ENCODE measurements around the gene ARMH3. TPM values are rescaled to one million over a fixed set of nuclear protein-coding genes. Genes with fewer than 3 reads are reported as not detected.

The ARMH3 gene
- total and polyA plus RNA-seq, 10 of the 15 experiments (the other 5 are each of a cell fraction or from before 2014, with no cell fraction given) = 13.0 to 33.0 (median 16.4) TPM

DNA sequence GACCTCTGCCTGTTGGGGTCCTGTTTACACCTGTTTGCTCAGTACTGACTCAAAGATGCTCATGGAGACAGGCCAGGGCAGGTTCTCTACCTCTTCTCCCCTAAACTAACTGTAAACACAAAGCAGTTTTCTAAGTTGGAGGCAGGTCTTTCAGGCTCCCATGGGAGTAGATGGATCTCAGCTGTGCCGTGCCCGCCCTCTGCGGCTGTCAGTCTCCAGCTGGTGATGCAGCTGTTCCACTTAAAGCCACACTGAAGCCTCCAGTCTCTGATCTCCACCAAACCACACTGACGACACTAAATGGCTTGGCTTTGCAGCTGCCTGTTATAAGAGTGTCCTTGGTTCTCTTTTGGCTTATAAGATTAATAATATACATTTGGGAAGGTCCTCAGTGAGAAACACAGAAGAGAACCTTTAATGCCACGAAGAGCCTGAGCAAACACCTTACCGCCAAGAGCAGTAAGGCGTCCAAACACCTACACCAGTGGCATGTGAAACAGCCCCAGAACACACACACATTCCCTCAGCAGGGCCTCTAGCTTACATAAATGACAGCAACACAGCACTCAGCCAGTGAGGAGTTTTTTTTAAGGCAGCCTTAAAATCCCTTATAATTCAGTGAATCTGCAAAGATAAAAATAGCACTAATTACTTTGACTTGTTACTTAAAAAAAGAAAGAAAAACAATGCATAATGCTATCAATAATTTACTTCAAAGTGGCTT, 152.0 kb downstream of the ARMH3 start (continued):
- TF ChIP-seq, protein P1, sequence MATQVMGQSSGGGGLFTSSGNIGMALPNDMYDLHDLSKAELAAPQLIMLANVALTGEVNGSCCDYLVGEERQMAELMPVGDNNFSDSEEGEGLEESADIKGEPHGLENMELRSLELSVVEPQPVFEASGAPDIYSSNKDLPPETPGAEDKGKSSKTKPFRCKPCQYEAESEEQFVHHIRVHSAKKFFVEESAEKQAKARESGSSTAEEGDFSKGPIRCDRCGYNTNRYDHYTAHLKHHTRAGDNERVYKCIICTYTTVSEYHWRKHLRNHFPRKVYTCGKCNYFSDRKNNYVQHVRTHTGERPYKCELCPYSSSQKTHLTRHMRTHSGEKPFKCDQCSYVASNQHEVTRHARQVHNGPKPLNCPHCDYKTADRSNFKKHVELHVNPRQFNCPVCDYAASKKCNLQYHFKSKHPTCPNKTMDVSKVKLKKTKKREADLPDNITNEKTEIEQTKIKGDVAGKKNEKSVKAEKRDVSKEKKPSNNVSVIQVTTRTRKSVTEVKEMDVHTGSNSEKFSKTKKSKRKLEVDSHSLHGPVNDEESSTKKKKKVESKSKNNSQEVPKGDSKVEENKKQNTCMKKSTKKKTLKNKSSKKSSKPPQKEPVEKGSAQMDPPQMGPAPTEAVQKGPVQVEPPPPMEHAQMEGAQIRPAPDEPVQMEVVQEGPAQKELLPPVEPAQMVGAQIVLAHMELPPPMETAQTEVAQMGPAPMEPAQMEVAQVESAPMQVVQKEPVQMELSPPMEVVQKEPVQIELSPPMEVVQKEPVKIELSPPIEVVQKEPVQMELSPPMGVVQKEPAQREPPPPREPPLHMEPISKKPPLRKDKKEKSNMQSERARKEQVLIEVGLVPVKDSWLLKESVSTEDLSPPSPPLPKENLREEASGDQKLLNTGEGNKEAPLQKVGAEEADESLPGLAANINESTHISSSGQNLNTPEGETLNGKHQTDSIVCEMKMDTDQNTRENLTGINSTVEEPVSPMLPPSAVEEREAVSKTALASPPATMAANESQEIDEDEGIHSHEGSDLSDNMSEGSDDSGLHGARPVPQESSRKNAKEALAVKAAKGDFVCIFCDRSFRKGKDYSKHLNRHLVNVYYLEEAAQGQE (IDR thresholded peaks at IDR 0.05; ENCODE audit: low read depth, low read length) = no peak
- TF ChIP-seq CHD2 (IDR thresholded peaks at IDR 0.05; ENCODE audit: borderline replicate concordance, low read depth, low read length) = no peak
- TF ChIP-seq, protein P2, sequence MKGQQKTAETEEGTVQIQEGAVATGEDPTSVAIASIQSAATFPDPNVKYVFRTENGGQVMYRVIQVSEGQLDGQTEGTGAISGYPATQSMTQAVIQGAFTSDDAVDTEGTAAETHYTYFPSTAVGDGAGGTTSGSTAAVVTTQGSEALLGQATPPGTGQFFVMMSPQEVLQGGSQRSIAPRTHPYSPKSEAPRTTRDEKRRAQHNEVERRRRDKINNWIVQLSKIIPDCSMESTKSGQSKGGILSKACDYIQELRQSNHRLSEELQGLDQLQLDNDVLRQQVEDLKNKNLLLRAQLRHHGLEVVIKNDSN (IDR thresholded peaks at IDR 0.05; ENCODE audit: borderline replicate concordance, extremely low read length, insufficient read depth, low read depth, low read length) = no peak
- TF ChIP-seq CHD4 (IDR thresholded peaks at IDR 0.05) = no peak
- TF ChIP-seq, protein P3, sequence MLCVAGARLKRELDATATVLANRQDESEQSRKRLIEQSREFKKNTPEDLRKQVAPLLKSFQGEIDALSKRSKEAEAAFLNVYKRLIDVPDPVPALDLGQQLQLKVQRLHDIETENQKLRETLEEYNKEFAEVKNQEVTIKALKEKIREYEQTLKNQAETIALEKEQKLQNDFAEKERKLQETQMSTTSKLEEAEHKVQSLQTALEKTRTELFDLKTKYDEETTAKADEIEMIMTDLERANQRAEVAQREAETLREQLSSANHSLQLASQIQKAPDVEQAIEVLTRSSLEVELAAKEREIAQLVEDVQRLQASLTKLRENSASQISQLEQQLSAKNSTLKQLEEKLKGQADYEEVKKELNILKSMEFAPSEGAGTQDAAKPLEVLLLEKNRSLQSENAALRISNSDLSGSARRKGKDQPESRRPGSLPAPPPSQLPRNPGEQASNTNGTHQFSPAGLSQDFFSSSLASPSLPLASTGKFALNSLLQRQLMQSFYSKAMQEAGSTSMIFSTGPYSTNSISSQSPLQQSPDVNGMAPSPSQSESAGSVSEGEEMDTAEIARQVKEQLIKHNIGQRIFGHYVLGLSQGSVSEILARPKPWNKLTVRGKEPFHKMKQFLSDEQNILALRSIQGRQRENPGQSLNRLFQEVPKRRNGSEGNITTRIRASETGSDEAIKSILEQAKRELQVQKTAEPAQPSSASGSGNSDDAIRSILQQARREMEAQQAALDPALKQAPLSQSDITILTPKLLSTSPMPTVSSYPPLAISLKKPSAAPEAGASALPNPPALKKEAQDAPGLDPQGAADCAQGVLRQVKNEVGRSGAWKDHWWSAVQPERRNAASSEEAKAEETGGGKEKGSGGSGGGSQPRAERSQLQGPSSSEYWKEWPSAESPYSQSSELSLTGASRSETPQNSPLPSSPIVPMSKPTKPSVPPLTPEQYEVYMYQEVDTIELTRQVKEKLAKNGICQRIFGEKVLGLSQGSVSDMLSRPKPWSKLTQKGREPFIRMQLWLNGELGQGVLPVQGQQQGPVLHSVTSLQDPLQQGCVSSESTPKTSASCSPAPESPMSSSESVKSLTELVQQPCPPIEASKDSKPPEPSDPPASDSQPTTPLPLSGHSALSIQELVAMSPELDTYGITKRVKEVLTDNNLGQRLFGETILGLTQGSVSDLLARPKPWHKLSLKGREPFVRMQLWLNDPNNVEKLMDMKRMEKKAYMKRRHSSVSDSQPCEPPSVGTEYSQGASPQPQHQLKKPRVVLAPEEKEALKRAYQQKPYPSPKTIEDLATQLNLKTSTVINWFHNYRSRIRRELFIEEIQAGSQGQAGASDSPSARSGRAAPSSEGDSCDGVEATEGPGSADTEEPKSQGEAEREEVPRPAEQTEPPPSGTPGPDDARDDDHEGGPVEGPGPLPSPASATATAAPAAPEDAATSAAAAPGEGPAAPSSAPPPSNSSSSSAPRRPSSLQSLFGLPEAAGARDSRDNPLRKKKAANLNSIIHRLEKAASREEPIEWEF (IDR thresholded peaks at IDR 0.05; ENCODE audit: insufficient replicate concordance, low read depth, low read length) = peak; percentile 83
- TF ChIP-seq, protein P4, sequence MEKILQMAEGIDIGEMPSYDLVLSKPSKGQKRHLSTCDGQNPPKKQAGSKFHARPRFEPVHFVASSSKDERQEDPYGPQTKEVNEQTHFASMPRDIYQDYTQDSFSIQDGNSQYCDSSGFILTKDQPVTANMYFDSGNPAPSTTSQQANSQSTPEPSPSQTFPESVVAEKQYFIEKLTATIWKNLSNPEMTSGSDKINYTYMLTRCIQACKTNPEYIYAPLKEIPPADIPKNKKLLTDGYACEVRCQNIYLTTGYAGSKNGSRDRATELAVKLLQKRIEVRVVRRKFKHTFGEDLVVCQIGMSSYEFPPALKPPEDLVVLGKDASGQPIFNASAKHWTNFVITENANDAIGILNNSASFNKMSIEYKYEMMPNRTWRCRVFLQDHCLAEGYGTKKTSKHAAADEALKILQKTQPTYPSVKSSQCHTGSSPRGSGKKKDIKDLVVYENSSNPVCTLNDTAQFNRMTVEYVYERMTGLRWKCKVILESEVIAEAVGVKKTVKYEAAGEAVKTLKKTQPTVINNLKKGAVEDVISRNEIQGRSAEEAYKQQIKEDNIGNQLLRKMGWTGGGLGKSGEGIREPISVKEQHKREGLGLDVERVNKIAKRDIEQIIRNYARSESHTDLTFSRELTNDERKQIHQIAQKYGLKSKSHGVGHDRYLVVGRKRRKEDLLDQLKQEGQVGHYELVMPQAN (conservative IDR thresholded peaks at IDR 0.05) = peak; percentile 81
- no peak for TF ChIP-seq WRNIP1 (IDR thresholded peaks at IDR 0.05; ENCODE audit: borderline replicate concordance, low read depth, low read length)
- peak; percentile 76 for TF ChIP-seq NBN (IDR thresholded peaks at IDR 0.05)
- TF ChIP-seq POU2F2 (IDR thresholded peaks at IDR 0.05; ENCODE audit: borderline replicate concordance, low read depth, low read length) = 0 out of 3 replicates have a peak, but pooled peaks have one; percentile 27
- TF ChIP-seq ASH2L (IDR thresholded peaks at IDR 0.05; ENCODE audit: borderline replicate concordance, low read depth) = no peak
- no peak for TF ChIP-seq HDAC2 (IDR thresholded peaks at IDR 0.05)
- TF ChIP-seq HDGF (IDR thresholded peaks at IDR 0.05) = no peak
- TF ChIP-seq POLR2AphosphoS5 (IDR thresholded peaks at IDR 0.05; ENCODE audit: low read length) = peak; percentile 79
- TF ChIP-seq EP300 (IDR thresholded peaks at IDR 0.05; ENCODE audit: borderline replicate concordance in 1 of 2, control insufficient read depth in 1 of 2, low read depth in 2 of 2, low read length in 2 of 2) = peak; percentile 71 to 92; a peak in 3 of 4 replicates
- TF ChIP-seq, protein P5, sequence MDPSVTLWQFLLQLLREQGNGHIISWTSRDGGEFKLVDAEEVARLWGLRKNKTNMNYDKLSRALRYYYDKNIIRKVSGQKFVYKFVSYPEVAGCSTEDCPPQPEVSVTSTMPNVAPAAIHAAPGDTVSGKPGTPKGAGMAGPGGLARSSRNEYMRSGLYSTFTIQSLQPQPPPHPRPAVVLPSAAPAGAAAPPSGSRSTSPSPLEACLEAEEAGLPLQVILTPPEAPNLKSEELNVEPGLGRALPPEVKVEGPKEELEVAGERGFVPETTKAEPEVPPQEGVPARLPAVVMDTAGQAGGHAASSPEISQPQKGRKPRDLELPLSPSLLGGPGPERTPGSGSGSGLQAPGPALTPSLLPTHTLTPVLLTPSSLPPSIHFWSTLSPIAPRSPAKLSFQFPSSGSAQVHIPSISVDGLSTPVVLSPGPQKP (IDR thresholded peaks at IDR 0.05; ENCODE audit: low read depth, low read length) = no peak
- TF ChIP-seq KAT2A (conservative IDR thresholded peaks at IDR 0.05; ENCODE audit: control insufficient read depth, low read depth, low read length) = no peak
